DND-41 (cell line): ENCODE measurements around the gene RASGRF1.

Experiments used
- EZH2 ChIP-seq: IDR thresholded peaks from 3 replicates; pipeline ENCODE4 v1.6.1; 2012; ENCODE audit warnings: borderline replicate concordance, low read depth, mild to moderate bottlenecking, moderate library complexity, low read length, inconsistent platforms; ENCODE audit not compliant: severe bottlenecking
- TF ChIP-seq, protein P1 (sequence below): IDR thresholded peaks from 2 replicates; pipeline ENCODE4 v1.5.1; 2012; ENCODE audit warnings: borderline replicate concordance, low read length, moderate library complexity, mild to moderate bottlenecking; ENCODE audit not compliant: poor library complexity, severe bottlenecking; ENCODE audit errors: extremely low read depth

- TF ChIP-seq, protein P1, sequence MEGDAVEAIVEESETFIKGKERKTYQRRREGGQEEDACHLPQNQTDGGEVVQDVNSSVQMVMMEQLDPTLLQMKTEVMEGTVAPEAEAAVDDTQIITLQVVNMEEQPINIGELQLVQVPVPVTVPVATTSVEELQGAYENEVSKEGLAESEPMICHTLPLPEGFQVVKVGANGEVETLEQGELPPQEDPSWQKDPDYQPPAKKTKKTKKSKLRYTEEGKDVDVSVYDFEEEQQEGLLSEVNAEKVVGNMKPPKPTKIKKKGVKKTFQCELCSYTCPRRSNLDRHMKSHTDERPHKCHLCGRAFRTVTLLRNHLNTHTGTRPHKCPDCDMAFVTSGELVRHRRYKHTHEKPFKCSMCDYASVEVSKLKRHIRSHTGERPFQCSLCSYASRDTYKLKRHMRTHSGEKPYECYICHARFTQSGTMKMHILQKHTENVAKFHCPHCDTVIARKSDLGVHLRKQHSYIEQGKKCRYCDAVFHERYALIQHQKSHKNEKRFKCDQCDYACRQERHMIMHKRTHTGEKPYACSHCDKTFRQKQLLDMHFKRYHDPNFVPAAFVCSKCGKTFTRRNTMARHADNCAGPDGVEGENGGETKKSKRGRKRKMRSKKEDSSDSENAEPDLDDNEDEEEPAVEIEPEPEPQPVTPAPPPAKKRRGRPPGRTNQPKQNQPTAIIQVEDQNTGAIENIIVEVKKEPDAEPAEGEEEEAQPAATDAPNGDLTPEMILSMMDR, result no peak
- no peak for TF ChIP-seq EZH2
Observed at GRCh38 chr15:78949461-78949860, 141.1 kb downstream of the RASGRF1 start.
